LNCAP (cell line): Measurements from ENCODE around the gene FNBP1.

Source experiments
- CTCF ChIP-seq: fragments of 450-650 bp; IDR thresholded peaks from 2 replicates; pipeline ENCODE4 v1.5.1; 2017; ENCODE audit warnings: mild to moderate bottlenecking

The FNBP1 gene

GRCh38 chr9:129879103-129879699 is 163.8 kb downstream of the FNBP1 start:
- TF ChIP-seq CTCF = no peak

- no peak for TF ChIP-seq CTCF
These were observed 164.7 kb downstream of the FNBP1 start for GRCh38 chr9:129878291-129878690.

- TF ChIP-seq CTCF = no peak
These were observed 166.2 kb downstream of the FNBP1 start for GRCh38 chr9:129876815-129877214.

GRCh38 chr9:129875687-129876395 is 167.1 kb downstream of the FNBP1 start:
- TF ChIP-seq CTCF = no peak

- TF ChIP-seq CTCF = no peak
These were observed 167.8 kb downstream of the FNBP1 start for GRCh38 chr9:129875181-129875611.

GRCh38 chr9:129874261-129875101 is 168.5 kb downstream of the FNBP1 start:
- no peak for TF ChIP-seq CTCF

GRCh38 chr9:129873563-129874190 is 169.3 kb downstream of the FNBP1 start:
- TF ChIP-seq CTCF = no peak
